Breast epithelium (tissue), 3 donors: ENCODE measurements around the gene RHBDF1.
"Not testable (repeated sequence)": the region's sequence is repeated elsewhere in the genome, so short reads cannot be mapped to it uniquely, and the experiment has no call there.

Source experiments
- POLR2AphosphoS5 ChIP-seq, 3 donors: sonication (generic); formaldehyde crosslinking; IDR thresholded peaks; one replicate each; pipeline ENCODE4 v1.6.1; 2017; ENCODE audit warnings: antibody characterized with exemption in 3 of 3
- TF ChIP-seq, protein P1 (sequence below), 3 donors: fragments of 450-650 bp; IDR thresholded peaks; one replicate each; pipeline ENCODE4 v1.5.1; 2016 to 2017; ENCODE audit warnings: antibody characterized with exemption in 3 of 3, mild to moderate bottlenecking in 3 of 3, moderate library complexity in 3 of 3

- TF ChIP-seq, protein P1, sequence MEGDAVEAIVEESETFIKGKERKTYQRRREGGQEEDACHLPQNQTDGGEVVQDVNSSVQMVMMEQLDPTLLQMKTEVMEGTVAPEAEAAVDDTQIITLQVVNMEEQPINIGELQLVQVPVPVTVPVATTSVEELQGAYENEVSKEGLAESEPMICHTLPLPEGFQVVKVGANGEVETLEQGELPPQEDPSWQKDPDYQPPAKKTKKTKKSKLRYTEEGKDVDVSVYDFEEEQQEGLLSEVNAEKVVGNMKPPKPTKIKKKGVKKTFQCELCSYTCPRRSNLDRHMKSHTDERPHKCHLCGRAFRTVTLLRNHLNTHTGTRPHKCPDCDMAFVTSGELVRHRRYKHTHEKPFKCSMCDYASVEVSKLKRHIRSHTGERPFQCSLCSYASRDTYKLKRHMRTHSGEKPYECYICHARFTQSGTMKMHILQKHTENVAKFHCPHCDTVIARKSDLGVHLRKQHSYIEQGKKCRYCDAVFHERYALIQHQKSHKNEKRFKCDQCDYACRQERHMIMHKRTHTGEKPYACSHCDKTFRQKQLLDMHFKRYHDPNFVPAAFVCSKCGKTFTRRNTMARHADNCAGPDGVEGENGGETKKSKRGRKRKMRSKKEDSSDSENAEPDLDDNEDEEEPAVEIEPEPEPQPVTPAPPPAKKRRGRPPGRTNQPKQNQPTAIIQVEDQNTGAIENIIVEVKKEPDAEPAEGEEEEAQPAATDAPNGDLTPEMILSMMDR (IDR thresholded peaks at IDR 0.05) = not testable (repeated sequence)
- not testable (repeated sequence) for TF ChIP-seq POLR2AphosphoS5 (IDR thresholded peaks at IDR 0.05)
Measured at GRCh38 chr16:33154-33876, 39.1 kb downstream of the RHBDF1 start.
